ENCODE results near the gene GFPT2. TPM values are rescaled to one million over a fixed set of nuclear protein-coding genes. Genes with fewer than 3 reads are reported as not detected.

GFPT2 gene
- total RNA-seq, 4 donors from 2014 or later = 5.5 to 15.6 (median 6.4) TPM; not detected in 1

DNA sequence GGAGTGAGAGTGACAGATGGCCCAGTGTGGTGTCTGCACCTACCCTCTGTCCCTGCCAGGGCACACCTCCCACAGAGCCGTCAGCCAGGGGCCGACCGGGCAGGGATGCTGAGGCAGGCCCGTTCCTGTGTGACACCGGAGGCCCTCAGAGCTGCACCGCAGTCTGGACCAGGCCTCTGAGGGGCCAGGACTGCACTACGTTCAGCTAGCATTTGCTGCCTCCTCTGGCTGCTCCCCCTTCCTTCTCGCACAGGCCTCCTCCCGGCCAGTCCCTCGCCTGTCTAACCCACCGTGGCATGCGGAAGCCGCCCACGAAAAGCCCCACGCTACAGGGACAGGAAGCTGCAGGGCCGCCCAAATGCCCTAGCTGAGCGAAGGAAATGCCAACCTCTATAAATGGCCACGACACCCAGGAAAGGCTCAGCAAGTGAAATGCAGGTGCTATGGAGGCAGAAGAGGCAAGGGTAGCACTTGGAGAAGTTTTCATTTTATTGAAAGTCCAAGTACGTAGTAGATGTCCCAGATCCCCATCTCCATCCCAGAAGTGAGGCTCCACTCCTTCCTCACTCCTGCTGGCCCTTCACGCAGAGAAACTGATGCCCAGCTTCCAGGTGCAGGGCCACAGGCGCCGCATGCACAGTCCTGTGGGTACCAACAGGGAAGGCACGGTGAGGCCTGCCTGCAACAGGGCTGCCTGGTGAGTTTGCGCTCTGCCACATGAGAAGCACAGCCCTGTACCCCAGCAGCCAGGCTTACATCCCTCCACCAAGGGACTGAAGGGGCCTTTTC, 99.9 kb downstream of the GFPT2 start:
- no peaks in the 10 kb centered on the region for H3K27me3 ChIP-seq
- peaks cover 7 to 98% (median 74%) of the 10 kb centered on the region in 3 donors for H3K9me3 ChIP-seq
- 92 to 95% methylated on average over 7 to 12 of the region's 24 CpGs for WGBS, 2 donors
- TF ChIP-seq POLR2A (IDR thresholded peaks at IDR 0.05) = no peak
- TF ChIP-seq, protein P1, sequence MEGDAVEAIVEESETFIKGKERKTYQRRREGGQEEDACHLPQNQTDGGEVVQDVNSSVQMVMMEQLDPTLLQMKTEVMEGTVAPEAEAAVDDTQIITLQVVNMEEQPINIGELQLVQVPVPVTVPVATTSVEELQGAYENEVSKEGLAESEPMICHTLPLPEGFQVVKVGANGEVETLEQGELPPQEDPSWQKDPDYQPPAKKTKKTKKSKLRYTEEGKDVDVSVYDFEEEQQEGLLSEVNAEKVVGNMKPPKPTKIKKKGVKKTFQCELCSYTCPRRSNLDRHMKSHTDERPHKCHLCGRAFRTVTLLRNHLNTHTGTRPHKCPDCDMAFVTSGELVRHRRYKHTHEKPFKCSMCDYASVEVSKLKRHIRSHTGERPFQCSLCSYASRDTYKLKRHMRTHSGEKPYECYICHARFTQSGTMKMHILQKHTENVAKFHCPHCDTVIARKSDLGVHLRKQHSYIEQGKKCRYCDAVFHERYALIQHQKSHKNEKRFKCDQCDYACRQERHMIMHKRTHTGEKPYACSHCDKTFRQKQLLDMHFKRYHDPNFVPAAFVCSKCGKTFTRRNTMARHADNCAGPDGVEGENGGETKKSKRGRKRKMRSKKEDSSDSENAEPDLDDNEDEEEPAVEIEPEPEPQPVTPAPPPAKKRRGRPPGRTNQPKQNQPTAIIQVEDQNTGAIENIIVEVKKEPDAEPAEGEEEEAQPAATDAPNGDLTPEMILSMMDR (IDR thresholded peaks at IDR 0.05) = no peak
- H3K4me1 ChIP-seq = no peaks in the 10 kb centered on the region
- no peak overlapping the region for H3K27ac ChIP-seq
- no peak for DNase-seq
- intact Hi-C loops (cut with DNase I) = no loop called here
- no peak overlapping the region for H3K4me3 ChIP-seq
- H3K36me3 ChIP-seq = peaks cover 12 to 100% (median 26%) of the 10 kb centered on the region in 3 donors

DNA sequence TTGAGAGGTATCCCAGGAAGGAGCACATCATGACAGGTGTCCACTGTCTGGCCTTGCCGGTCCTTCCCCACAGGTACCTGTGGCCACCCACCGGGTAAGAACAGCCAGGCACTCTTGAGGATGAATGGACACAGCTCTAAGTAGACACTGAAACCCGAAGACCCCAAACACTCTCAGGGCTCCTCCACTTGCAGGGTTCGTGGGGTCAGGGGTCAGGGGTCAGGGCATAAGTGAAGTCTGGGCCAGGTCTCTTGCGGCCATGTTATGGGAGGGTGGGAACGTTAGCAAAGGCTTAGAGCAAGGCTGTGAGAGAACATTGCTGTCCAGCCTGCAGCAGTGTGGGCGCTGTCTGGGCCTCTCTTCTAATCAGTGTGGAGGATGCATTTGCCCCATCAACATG, 101.2 kb downstream of the GFPT2 start:
- Histone ChIP-seq H3K27me3 (no peaks in the 10 kb centered on the region), H3K4me1 (no peaks in the 10 kb centered on the region), H3K9me3 (peaks cover 7 to 98% (median 73%) of the 10 kb centered on the region in 3 donors), H3K4me3 (no peak overlapping the region), H3K36me3 (peaks cover 19 to 100% (median 28%) of the 10 kb centered on the region in 3 donors), H3K27ac (no peak overlapping the region)
- WGBS, 2 donors = 100% methylated on average over 3 to 5 of the region's 7 CpGs
- DNase-seq = no peak
- TF ChIP-seq, protein P1 (IDR thresholded peaks at IDR 0.05) = no peak
- TF ChIP-seq POLR2A (IDR thresholded peaks at IDR 0.05) = no peak
- intact Hi-C loops (cut with DNase I) = no loop called here

DNA sequence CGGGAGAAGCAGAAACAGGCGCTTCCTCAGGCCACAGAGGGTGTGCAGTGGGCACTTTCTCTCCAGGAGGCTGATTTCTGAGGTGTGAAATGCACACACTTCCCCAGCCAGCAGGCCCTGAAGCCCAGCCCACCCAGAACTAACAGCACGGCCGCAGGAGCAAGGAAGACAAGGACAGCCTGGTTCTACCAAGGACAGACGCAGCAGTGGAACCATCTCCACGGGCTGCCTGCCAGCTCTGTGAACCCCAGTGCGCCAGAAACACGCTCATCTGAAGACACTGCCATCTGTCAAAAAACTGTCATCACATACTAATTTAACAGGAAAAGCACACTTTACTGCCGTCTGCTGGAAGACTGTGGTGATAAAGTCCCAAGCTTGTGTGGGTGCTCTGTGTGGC, 102.0 kb downstream of the GFPT2 start:
- no peak for DNase-seq
- Histone ChIP-seq H3K27ac (no peak overlapping the region), H3K4me3 (no peak overlapping the region), H3K9me3 (peaks cover 7 to 90% (median 65%) of the 10 kb centered on the region in 3 donors), H3K27me3 (no peaks in the 10 kb centered on the region), H3K4me1 (no peaks in the 10 kb centered on the region), H3K36me3 (peaks cover 19 to 100% (median 28%) of the 10 kb centered on the region in 3 donors)
- WGBS, 2 donors = 93 to 95% methylated on average over 8 of the region's 9 CpGs
- intact Hi-C loops (cut with DNase I) = no loop called here
- TF ChIP-seq, protein P1 (IDR thresholded peaks at IDR 0.05) = no peak
- TF ChIP-seq POLR2A (IDR thresholded peaks at IDR 0.05) = no peak

Other genes starting within 250 kb of the GFPT2 start
- gene RASGEF1C, start 144.1 kb downstream of the GFPT2 start, total RNA-seq = under 1 TPM in 2 of 4 donors, not detected in 2; 0.19 to 0.26 TPM
- gene MAPK9, start 61.3 kb downstream of the GFPT2 start, total RNA-seq = 10 to 100 TPM; 14.5 to 27.3 (median 20.5) TPM
- gene CNOT6, start 141.0 kb upstream of the GFPT2 start, total RNA-seq = 10 to 100 TPM; 11.8 to 27.5 (median 16.5) TPM
- 100 to 1,000 TPM in 1 of 4 donors, 1 to 10 TPM in 1, not detected in 2; 2.1 to 101 TPM for gene SCGB3A1, start 238.2 kb upstream of the GFPT2 start, total RNA-seq

Data from esophagus squamous epithelium (tissue), 5 donors.